HL-60 (cell line): Measurements from ENCODE around the gene CACNA1C.

ENCODE experiments used
- REST ChIP-seq: IDR thresholded peaks from 2 replicates; pipeline ENCODE4 v1.6.1; 2012; ENCODE audit warnings: low read depth; ENCODE audit not compliant: insufficient replicate concordance
- SPI1 ChIP-seq: IDR thresholded peaks from 2 replicates; pipeline ENCODE4 v1.6.1; 2012; ENCODE audit warnings: low read depth, mild to moderate bottlenecking, borderline replicate concordance
- TF ChIP-seq, protein P1 (sequence below): IDR thresholded peaks from one replicate; pipeline ENCODE4 v1.5.1; 2011; ENCODE audit warnings: low read length, control low read depth, inconsistent platforms; ENCODE audit not compliant: insufficient read depth

- TF ChIP-seq, protein P1, sequence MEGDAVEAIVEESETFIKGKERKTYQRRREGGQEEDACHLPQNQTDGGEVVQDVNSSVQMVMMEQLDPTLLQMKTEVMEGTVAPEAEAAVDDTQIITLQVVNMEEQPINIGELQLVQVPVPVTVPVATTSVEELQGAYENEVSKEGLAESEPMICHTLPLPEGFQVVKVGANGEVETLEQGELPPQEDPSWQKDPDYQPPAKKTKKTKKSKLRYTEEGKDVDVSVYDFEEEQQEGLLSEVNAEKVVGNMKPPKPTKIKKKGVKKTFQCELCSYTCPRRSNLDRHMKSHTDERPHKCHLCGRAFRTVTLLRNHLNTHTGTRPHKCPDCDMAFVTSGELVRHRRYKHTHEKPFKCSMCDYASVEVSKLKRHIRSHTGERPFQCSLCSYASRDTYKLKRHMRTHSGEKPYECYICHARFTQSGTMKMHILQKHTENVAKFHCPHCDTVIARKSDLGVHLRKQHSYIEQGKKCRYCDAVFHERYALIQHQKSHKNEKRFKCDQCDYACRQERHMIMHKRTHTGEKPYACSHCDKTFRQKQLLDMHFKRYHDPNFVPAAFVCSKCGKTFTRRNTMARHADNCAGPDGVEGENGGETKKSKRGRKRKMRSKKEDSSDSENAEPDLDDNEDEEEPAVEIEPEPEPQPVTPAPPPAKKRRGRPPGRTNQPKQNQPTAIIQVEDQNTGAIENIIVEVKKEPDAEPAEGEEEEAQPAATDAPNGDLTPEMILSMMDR = no peak
- TF ChIP-seq SPI1 = no peak
- TF ChIP-seq REST = no peak
Measured at GRCh38 chr12:2667716-2668440, 615.1 kb downstream of the CACNA1C start.
